ENCODE data around the gene RFX3.

RFX3 gene

DNA sequence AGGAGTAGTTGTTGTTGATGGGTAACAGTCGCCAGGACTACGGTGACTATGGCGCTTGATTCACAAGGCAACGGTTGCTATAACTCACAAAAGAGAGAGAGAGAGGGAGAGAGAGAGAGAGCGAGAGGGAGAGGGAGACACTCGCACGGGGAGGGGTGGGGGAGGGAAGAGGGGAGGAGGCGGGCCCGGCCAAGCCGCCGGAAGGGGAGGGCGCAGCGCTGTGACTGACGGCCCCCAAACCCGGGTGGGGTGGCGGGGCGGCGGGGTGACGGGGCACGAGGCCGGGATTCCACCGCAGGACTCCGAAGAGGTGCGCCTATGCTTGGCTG, at the start of gene RFX3:
RFX3 (minus strand) TSS at position 166 of the 329 bp plus-strand sequence. CDS start 130,413 bp downstream, outside the sequence.
- peak; percentile 95 for DNase-seq (ENCODE audit: extremely low read depth, low read depth)
- H3K4me3 ChIP-seq (replicated peaks; ENCODE audit: low read depth, low read length): peak within 1 kb of the TSS; percentile 88
- TF ChIP-seq, protein P1, sequence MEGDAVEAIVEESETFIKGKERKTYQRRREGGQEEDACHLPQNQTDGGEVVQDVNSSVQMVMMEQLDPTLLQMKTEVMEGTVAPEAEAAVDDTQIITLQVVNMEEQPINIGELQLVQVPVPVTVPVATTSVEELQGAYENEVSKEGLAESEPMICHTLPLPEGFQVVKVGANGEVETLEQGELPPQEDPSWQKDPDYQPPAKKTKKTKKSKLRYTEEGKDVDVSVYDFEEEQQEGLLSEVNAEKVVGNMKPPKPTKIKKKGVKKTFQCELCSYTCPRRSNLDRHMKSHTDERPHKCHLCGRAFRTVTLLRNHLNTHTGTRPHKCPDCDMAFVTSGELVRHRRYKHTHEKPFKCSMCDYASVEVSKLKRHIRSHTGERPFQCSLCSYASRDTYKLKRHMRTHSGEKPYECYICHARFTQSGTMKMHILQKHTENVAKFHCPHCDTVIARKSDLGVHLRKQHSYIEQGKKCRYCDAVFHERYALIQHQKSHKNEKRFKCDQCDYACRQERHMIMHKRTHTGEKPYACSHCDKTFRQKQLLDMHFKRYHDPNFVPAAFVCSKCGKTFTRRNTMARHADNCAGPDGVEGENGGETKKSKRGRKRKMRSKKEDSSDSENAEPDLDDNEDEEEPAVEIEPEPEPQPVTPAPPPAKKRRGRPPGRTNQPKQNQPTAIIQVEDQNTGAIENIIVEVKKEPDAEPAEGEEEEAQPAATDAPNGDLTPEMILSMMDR (IDR thresholded peaks at IDR 0.05; ENCODE audit: low read depth, low read length, missing control alignments): no peak

DNA sequence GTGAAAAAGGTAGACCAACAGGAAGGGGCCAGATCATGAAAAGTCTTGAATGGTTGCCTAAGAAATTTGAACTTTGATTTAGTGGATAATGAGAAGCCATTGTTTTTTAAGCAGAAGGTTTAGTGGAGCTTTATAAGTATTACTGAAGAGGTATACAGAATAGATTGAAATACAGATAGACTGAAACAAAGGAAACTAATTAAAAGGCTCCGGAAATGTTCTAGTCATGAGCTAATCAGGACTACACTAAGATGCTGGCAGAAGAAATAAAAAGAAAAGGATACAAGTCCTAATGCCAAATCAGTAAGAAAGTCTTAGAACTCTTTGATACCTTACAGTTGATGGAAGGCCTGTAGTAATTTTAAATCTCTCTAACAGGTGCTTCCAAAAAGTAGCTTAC, 45.7 kb upstream of the RFX3 start:
- TF ChIP-seq, protein P1 (IDR thresholded peaks at IDR 0.05; ENCODE audit: low read depth, low read length, missing control alignments): no peak
- H3K4me3 ChIP-seq (replicated peaks; ENCODE audit: low read depth, low read length): no peak overlapping the region
- no peak for DNase-seq (ENCODE audit: extremely low read depth, low read depth)

- no peak for DNase-seq (ENCODE audit: extremely low read depth, low read depth)
- H3K4me3 ChIP-seq (replicated peaks; ENCODE audit: low read depth, low read length): no peak overlapping the region
- TF ChIP-seq, protein P1 (IDR thresholded peaks at IDR 0.05; ENCODE audit: low read depth, low read length, missing control alignments): no peak
Measured at GRCh38 chr9:3569529-3569928, 43.7 kb upstream of the RFX3 start.

DNA sequence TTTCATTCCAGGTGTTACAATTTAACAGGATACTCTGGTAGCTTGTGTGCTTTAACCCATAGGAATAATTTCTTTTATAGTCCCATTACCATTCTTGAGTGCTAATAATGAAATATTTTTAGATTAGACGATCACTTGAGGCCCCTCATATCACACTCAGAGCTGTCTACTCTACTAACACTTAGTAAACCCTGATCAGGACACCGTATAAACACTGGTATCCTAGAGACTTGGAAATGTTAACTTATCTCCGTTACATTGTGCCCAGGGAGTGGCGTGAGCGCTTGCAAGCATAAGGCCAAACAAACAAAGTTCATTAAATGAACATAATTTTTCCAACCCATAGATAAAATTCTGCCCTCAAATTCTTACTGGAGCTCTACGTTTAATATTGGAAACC, 42.2 kb upstream of the RFX3 start:
- H3K4me3 ChIP-seq (replicated peaks; ENCODE audit: low read depth, low read length): no peak overlapping the region
- TF ChIP-seq, protein P1 (IDR thresholded peaks at IDR 0.05; ENCODE audit: low read depth, low read length, missing control alignments): no peak
- DNase-seq (ENCODE audit: extremely low read depth, low read depth): no peak

GRCh38 chr9:3553076-3553765, 27.4 kb upstream of the RFX3 start:
- no peak for DNase-seq (ENCODE audit: extremely low read depth, low read depth)
- H3K4me3 ChIP-seq (replicated peaks; ENCODE audit: low read depth, low read length): no peak overlapping the region
- TF ChIP-seq, protein P1 (IDR thresholded peaks at IDR 0.05; ENCODE audit: low read depth, low read length, missing control alignments): no peak

GRCh38 chr9:3549225-3549624, 23.4 kb upstream of the RFX3 start:
- DNase-seq (ENCODE audit: extremely low read depth, low read depth): no peak
- H3K4me3 ChIP-seq (replicated peaks; ENCODE audit: low read depth, low read length): no peak overlapping the region
- TF ChIP-seq, protein P1 (IDR thresholded peaks at IDR 0.05; ENCODE audit: low read depth, low read length, missing control alignments): no peak

- TF ChIP-seq, protein P1 (IDR thresholded peaks at IDR 0.05; ENCODE audit: low read depth, low read length, missing control alignments): no peak
- no peak overlapping the region for H3K4me3 ChIP-seq (replicated peaks; ENCODE audit: low read depth, low read length)
- no peak for DNase-seq (ENCODE audit: extremely low read depth, low read depth)
Measured at GRCh38 chr9:3548648-3549047, 22.8 kb upstream of the RFX3 start.
